CD4-positive, alpha-beta T cell treated with Interleukin-6 at 100 ng/mL for 8 hours (primary cell): ENCODE results near the gene KRTAP10-1.
"Not testable (repeated sequence)": the region's sequence is repeated elsewhere in the genome, so short reads cannot be mapped to it uniquely, and the experiment has no call there.

ENCODE experiments used
- DNase-seq: peaks from one replicate; pipeline ENCODE4 v3.0.0-alpha.2; 2020; ENCODE audit warnings: mixed read lengths, low spot score

KRTAP10-1 gene

GRCh38 chr21:44571296-44571695 is 31.3 kb upstream of the KRTAP10-1 start:
- DNase-seq = no peak

GRCh38 chr21:44569861-44570517 is 30.0 kb upstream of the KRTAP10-1 start:
- DNase-seq = no peak

GRCh38 chr21:44568667-44569556 is 28.9 kb upstream of the KRTAP10-1 start:
- no peak for DNase-seq

GRCh38 chr21:44568261-44568660 is 28.3 kb upstream of the KRTAP10-1 start:
- DNase-seq = no peak

- no peak for DNase-seq
These were observed 27.6 kb upstream of the KRTAP10-1 start for GRCh38 chr21:44567481-44568171.

GRCh38 chr21:44566403-44566802 is 26.4 kb upstream of the KRTAP10-1 start:
- DNase-seq = no peak

- DNase-seq = no peak
These were observed 25.0 kb upstream of the KRTAP10-1 start for GRCh38 chr21:44564886-44565598.

- DNase-seq = no peak
These were observed 24.1 kb upstream of the KRTAP10-1 start for GRCh38 chr21:44564099-44564498.

GRCh38 chr21:44558695-44559094 is 18.7 kb upstream of the KRTAP10-1 start, which contains the start of gene KRTAP10-3:
Gene KRTAP10-3, minus strand, starts transcription at chr21:44558795. Its CDS starts 80 bp downstream, at chr21:44558715.
- DNase-seq = no peak

- not testable (repeated sequence) for DNase-seq
These were observed 18.3 kb upstream of the KRTAP10-1 start for GRCh38 chr21:44558329-44558675.

GRCh38 chr21:44557491-44558328 is 17.7 kb upstream of the KRTAP10-1 start:
- no peak for DNase-seq

GRCh38 chr21:44556879-44557278 is 16.9 kb upstream of the KRTAP10-1 start:
- DNase-seq = no peak

- no peak for DNase-seq
These were observed 15.3 kb upstream of the KRTAP10-1 start for GRCh38 chr21:44555200-44555875.

- DNase-seq = no peak
These were observed 12.7 kb upstream of the KRTAP10-1 start for GRCh38 chr21:44552681-44553080.

GRCh38 chr21:44552136-44552535 is 12.1 kb upstream of the KRTAP10-1 start:
- no peak for DNase-seq

- DNase-seq = no peak
These were observed 11.5 kb upstream of the KRTAP10-1 start, which contains the start of gene KRTAP10-2 for GRCh38 chr21:44551340-44551961. Gene KRTAP10-2, minus strand, starts transcription at chr21:44551505. Its CDS starts 47 bp downstream, at chr21:44551458.

- DNase-seq = no peak
These were observed 10.8 kb upstream of the KRTAP10-1 start for GRCh38 chr21:44550807-44551206.

GRCh38 chr21:44550285-44550684 is 10.3 kb upstream of the KRTAP10-1 start:
- DNase-seq = not testable (repeated sequence)

GRCh38 chr21:44549525-44550211 is 9.7 kb upstream of the KRTAP10-1 start:
- DNase-seq = no peak
